HL-60/S4 (cell line): Measurements from ENCODE around the gene CA11.
"Not testable (repeated sequence)": the region's sequence is repeated elsewhere in the genome, so short reads cannot be mapped to it uniquely, and the experiment has no call there.

ENCODE experiments used
- in situ Hi-C: fragments of 300-500 bp; cut with MboI; formaldehyde crosslinking; loops from 2 replicates; pipeline ENCODE4 v1.14.3; 2022; ENCODE audit warnings: low sequenced_read_pairs

Gene CA11

GRCh38 chr19:48646001-48646721 lies at the start of gene CA11:
Gene CA11, minus strand, starts transcription at chr19:48646187. Its CDS starts 555 bp downstream, at chr19:48645632.
- in situ Hi-C loops = loop anchor here (10.0 kb wide), 1 partner anchor 189 kb away; the partner anchor contains the start of gene HSD17B14

GRCh38 chr19:48693629-48694028 lies 47.6 kb upstream of the CA11 start:
- in situ Hi-C loops = not testable (repeated sequence)

GRCh38 chr19:48689449-48689848 lies 43.5 kb upstream of the CA11 start:
- in situ Hi-C loops = no loop called here

GRCh38 chr19:48687776-48688175 lies 41.8 kb upstream of the CA11 start:
- in situ Hi-C loops = no loop called here

GRCh38 chr19:48686637-48687036 lies 40.6 kb upstream of the CA11 start:
- in situ Hi-C loops = not testable (repeated sequence)

- in situ Hi-C loops = no loop called here
Observed at GRCh38 chr19:48686088-48686487, 40.1 kb upstream of the CA11 start.

- in situ Hi-C loops = no loop called here
Observed at GRCh38 chr19:48685583-48685982, 39.6 kb upstream of the CA11 start.

GRCh38 chr19:48683349-48683748 lies 37.4 kb upstream of the CA11 start:
- in situ Hi-C loops = no loop called here

- in situ Hi-C loops = no loop called here
Observed at GRCh38 chr19:48681127-48681470, 35.1 kb upstream of the CA11 start.

- in situ Hi-C loops = no loop called here
Observed at GRCh38 chr19:48680436-48681126, 34.6 kb upstream of the CA11 start.

GRCh38 chr19:48680006-48680405 lies 34.0 kb upstream of the CA11 start:
- in situ Hi-C loops = not testable (repeated sequence)

- in situ Hi-C loops = no loop called here
Observed at GRCh38 chr19:48678201-48678600, 32.2 kb upstream of the CA11 start.

- in situ Hi-C loops = no loop called here
Observed at GRCh38 chr19:48676887-48677286, 30.9 kb upstream of the CA11 start.

GRCh38 chr19:48676487-48676886 lies 30.5 kb upstream of the CA11 start:
- in situ Hi-C loops = no loop called here

- in situ Hi-C loops = no loop called here
Observed at GRCh38 chr19:48674921-48675824, 29.2 kb upstream of the CA11 start.

- in situ Hi-C loops = no loop called here
Observed at GRCh38 chr19:48674216-48674809, 28.3 kb upstream of the CA11 start.

GRCh38 chr19:48673436-48674100 lies 27.6 kb upstream of the CA11 start:
- in situ Hi-C loops = no loop called here

GRCh38 chr19:48672994-48673393 lies 27.0 kb upstream of the CA11 start, which contains the start of gene NTN5:
Gene NTN5, minus strand, starts transcription at chr19:48673017. Its CDS starts 2,031 bp downstream, at chr19:48670986.
- in situ Hi-C loops = no loop called here

GRCh38 chr19:48671446-48671995 lies 25.5 kb upstream of the CA11 start:
- in situ Hi-C loops = no loop called here
